HG03354 (cell line): Measurements from ENCODE around the gene NOL6.
"Not testable (repeated sequence)": the region's sequence is repeated elsewhere in the genome, so short reads cannot be mapped to it uniquely, and the experiment has no call there.

Experiments
- ATAC-seq: cut with Tn5 transposase; IDR thresholded peaks from one replicate; pipeline ENCODE4 v1.9.1; 2021; ENCODE audit warnings: mild to moderate bottlenecking; ENCODE audit not compliant: unreplicated experiment, poor library complexity, severe bottlenecking

Gene NOL6

DNA sequence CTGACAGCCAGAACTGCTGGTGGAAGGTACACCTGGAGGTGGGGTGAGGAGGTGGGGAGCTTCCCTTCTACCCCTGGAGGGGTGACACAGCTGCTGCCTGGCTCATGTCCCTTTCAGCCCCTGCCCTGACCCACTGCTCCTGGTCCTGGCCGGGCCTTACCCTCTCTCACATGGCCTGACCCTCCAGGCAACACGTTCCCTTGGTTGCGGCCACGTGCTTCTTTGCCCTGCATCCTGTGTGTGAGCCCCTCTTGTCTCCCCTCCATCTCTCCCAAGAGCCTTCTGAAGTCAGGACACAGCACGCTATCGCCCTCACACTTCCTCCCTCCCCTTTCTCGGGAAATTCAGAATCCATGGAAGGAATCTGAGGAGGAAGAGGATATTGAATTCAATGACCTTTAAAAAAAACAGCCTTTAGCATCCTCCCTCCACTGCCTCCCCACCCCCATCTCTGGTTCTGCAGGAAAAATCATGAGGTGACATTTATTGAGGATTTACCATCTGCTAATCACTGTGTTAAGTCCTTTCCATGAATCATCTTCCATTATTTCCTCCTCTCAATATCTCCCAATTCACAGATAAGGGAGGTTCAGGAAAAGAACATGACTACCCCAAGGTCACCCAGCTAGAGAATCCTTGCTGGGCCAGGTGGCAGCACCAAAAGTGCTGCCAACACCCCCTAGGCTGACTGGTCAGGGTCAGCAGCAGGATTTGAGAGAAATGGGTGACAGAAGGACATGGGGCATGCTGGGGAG is 34.6 kb downstream of the NOL6 start:
- ATAC-seq, result no peak

GRCh38 chr9:33437898-33438297 is 35.8 kb downstream of the NOL6 start:
- no peak for ATAC-seq

GRCh38 chr9:33437205-33437604 is 36.5 kb downstream of the NOL6 start:
- ATAC-seq, result no peak

- no peak for ATAC-seq
These were observed 37.3 kb downstream of the NOL6 start for GRCh38 chr9:33436445-33436844.

- no peak for ATAC-seq
These were observed 37.9 kb downstream of the NOL6 start for GRCh38 chr9:33435821-33436277.

- no peak for ATAC-seq
These were observed 39.2 kb downstream of the NOL6 start for GRCh38 chr9:33434317-33435105.

DNA sequence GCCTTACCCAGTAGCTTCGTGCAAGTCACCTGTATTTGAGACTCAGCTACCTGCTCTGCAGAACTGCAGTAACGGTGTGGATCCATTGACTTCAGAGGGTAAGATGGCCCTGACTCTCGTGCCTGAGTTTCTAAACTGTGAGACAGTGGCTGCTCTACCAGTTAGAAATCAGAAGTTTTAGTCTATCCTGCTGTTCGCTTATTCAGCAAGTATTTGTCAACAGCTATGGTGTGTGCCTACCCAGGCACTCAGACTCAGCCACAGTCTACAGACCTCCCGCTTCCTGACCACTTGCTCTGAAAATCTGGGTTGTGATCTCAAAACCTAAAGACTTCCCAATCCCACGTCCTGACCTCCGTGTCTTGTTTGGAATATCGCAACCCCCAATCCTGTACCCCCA is 39.9 kb downstream of the NOL6 start:
- ATAC-seq, result no peak

DNA sequence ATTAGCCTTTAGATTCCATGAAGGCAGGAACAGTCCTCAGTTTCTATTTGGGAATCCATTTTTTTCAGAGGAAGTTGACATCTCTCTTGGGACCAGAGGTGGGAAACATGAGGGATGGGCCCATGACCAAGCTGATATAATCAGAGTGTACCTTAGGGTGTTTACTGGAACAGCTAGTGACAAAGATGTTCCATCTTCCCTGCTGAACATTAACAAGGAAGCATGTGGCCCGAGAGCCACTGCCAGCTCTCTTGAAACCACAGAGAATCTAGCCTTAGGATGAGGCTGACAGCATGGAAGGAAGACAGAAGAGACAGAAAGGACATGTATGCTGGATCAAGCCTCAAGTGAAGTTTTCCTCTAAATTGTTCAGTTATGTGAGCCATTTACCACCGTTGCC is 42.3 kb downstream of the NOL6 start:
- no peak for ATAC-seq

GRCh38 chr9:33430942-33431341 is 42.8 kb downstream of the NOL6 start:
- ATAC-seq, result no peak

GRCh38 chr9:33429256-33429985 is 44.3 kb downstream of the NOL6 start:
- ATAC-seq, result no peak

DNA sequence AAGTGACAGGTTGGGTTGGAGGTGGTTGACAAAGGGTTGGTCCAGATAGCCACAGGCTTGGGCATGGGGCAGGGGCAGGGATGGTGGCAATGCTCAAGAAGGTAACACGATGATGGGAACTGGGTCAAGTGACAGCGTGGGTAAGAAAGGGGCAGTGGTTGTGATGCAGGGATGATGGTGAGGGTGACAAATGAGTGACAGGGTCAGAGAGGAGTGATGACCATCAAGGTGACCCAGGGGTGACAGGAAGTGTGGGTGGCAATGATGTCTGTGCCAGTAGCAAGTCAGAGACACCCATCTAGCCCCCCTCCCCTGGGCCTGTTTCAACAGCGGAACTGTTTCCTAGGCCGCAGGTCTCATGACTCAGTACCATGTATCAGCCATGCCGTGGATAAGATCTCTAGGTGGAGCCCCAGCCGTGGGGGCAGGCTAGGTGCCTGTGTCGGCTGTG is 46.9 kb downstream of the NOL6 start:
- ATAC-seq, result no peak

DNA sequence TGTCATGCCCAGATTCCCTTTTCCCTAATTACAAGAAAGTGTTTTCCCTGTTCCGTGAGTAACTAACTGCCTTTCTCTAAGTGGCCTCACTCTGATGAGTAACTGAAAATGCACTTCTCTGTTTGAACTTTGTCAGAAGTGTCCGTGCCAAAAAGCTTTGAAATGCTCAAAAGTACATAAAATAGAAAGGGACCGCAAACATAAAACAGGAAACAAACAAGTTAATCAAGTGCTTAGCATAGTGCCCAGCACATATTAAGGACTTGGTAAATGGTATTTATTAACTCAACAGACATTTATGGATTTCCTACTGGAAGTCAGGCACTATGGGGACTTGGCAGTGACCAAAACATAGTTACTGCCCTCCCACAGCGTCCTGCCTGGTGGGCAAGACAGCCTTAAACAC is 48.6 kb downstream of the NOL6 start:
- ATAC-seq, result no peak

DNA sequence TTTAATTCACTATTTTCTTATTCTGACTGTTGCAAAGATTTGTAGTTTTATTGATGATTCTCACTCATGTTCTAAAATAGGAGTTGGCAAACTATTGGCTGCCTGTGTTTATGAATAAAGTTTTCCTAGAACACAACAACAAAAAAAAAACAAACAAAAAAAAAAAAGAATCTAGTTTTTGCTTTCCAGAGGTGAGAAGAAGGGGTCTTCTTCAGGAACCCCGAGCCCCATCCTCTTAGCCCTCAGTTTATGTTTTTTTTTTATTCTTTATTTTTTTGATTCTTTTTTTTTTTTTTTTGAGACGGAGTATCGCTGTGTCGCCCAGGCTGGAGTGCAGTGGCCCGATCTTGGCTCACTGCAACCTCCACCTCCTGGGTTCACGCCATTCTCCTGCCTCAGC is 49.2 kb downstream of the NOL6 start:
- not testable (repeated sequence) for ATAC-seq

GRCh38 chr9:33424043-33424442 is 49.7 kb downstream of the NOL6 start:
- not testable (repeated sequence) for ATAC-seq

DNA sequence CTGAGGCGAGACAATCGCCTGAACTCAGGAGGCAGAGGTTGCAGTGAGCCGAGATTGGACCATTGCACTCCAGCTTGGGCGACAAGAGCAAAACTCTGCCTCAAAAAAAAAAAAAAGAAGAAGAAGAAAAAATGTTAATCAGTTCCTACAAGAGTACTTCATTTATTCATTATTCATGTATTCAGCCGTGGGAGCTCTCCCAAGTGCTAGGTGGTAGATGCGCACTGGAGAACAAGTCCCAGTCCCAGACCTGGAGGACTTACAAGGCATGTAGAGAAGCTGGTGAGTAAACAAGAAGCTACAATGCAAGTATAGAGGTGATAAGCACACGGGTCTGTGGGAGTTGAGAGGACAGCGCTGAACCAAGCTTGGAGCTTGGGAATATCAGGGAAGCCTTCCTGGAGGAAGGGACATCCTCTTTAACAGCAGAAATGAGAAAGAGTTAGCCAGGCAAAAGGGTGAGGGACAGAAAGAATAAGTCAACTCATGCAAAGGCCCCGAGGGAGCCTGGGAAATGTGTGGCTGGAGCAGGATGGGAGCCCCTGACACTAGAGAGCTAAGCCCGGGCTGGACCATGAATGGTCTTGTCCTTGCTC is 53.9 kb downstream of the NOL6 start:
- ATAC-seq, result no peak

DNA sequence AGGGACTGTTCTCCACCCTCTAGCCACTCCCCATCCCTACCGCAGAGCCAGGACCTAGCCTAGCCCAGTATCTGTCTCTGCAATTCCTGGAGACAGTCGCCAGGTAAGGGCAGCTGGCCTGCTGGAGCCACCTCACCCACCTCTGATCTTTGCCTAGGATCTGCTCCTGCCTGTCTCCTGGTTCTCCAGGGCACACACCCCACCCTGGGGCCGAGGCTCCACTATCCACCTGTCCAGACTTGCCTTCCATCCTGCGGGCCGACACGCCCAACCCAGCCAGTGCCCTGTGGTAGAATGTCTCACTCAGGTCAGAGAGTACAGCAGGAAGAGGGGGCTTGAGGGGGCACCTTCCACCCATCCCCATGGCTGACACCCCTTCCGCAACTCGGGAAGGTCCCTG is 55.6 kb downstream of the NOL6 start:
- ATAC-seq, result no peak

GRCh38 chr9:33416996-33417395 is 56.7 kb downstream of the NOL6 start:
- ATAC-seq, result no peak

DNA sequence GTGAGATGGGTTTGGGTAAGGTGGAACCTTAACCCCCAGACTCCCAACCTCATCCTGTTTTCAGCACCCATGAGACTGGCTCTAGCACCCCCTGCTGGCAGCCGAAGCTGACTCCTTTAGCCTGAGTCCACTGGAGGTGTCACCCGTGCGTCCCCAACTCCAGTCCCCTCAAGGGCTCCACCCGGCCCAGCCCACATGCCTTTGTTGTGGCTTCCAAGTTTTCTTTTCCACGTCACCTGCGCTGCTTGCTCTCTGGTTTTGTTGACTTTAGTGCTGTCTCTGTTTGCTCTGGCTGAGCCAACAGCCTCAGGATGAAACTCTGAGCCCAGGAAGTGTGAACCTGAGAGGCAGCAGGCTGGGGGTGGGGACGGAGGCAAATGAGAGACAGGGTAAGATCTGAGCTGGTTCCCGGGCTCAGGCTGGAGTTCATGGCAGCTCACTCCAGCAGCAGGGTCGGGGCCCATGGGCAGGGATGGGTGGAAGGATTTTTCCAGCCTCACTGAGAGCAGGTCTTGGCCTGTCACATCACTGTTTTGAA is 58.2 kb downstream of the NOL6 start:
- ATAC-seq, result no peak

- ATAC-seq, result no peak
These were observed 58.7 kb downstream of the NOL6 start for GRCh38 chr9:33414889-33415500.
